Heart left ventricle (tissue), 16 donors: ENCODE results near the gene USP47. TPM values are rescaled to one million over a fixed set of nuclear protein-coding genes. Genes with fewer than 3 reads are reported as not detected.
A peak's percentile ranks its signal among the peaks of the same experiment; 100 is the strongest.

Experiments
- ATAC-seq, 4 donors: fragments of 200-7000 bp; cut with Tn5 transposase; one replicate each; pipeline ENCODE4 v1.9.1; 2020 to 2022; ENCODE audit warnings: moderate library complexity in 4 of 4, mild to moderate bottlenecking in 3 of 4, moderate number of reproducible peaks in 1 of 4
- DNase-seq, 5 donors: peaks; one replicate each; pipeline ENCODE4 v3.0.0-alpha.2; 2020
- H3K27ac ChIP-seq, 12 donors: fragments of 200-600 bp; sonication (generic) in 4 of 12; one replicate each; pipeline versions ENCODE4 v1.5.0 to v1.8.0; 2016 to 2022; ENCODE audit warnings: mild to moderate bottlenecking in 2 of 12
- H3K27me3 ChIP-seq, 9 donors: fragments of 200-600 bp; sonication (generic) in 2 of 9; one replicate each; pipeline versions ENCODE4 v1.5.1 to v1.8.0; 2016 to 2022; ENCODE audit warnings: mild to moderate bottlenecking in 3 of 9
- H3K36me3 ChIP-seq, 9 donors: fragments of 200-600 bp; sonication (generic) in 2 of 9; one replicate each; pipeline versions ENCODE4 v1.5.0 to v1.8.0; 2018 to 2022; ENCODE audit warnings: mild to moderate bottlenecking in 2 of 9
- H3K4me1 ChIP-seq, 12 donors: fragments of 200-600 bp; sonication (generic) in 4 of 12; one replicate each; pipeline versions ENCODE4 v1.5.0 to v1.8.0; 2016 to 2022; ENCODE audit warnings: mild to moderate bottlenecking in 3 of 12
- H3K4me3 ChIP-seq, 12 donors: fragments of 200-600 bp; sonication (generic) in 4 of 12; one replicate each; pipeline versions ENCODE4 v1.5.0 to v1.8.0; 2017 to 2022; ENCODE audit warnings: mild to moderate bottlenecking in 9 of 12, moderate library complexity in 4 of 12
- H3K9me3 ChIP-seq, 12 donors: fragments of 200-600 bp; sonication (generic) in 4 of 12; one replicate each; pipeline versions ENCODE4 v1.5.0 to v1.8.0; 2016 to 2022; ENCODE audit warnings: mild to moderate bottlenecking in 1 of 12
- CTCF ChIP-seq, 12 donors: fragments of 200-600 bp; sonication (generic) in 4 of 12; IDR thresholded peaks; one replicate each; pipeline versions ENCODE4 v1.5.0 to v1.8.0; 2018 to 2022; ENCODE audit warnings: antibody characterized with exemption in 12 of 12, mild to moderate bottlenecking in 5 of 12
- POLR2A ChIP-seq, 2 donors: fragments of 450-650 bp; IDR thresholded peaks; one replicate each; pipeline ENCODE4 v1.6.1; 2017; ENCODE audit warnings: antibody characterized with exemption in 2 of 2, mild to moderate bottlenecking in 2 of 2, moderate library complexity in 2 of 2
- WGBS, 4 donors: extraction: QIAGEN DNeasy Blood & Tissue Kit in 2 of 4; methylation state at CpG; one replicate each; pipeline versions ENCODE4 v1.1.5 to v1.1.7; 2013 to 2018; 5-methylcytosine and 5-hydroxymethylcytosine counted together
- intact Hi-C, 10 donors: fragments of 100-400 bp; cut with DNase I; formaldehyde crosslinking; loops; one replicate each; pipeline versions ENCODE4 v1.11.1 to v1.14.2; 2022
- polyA plus RNA-seq, 2 donors: library from polyadenylated mRNA; stranded (reverse); fragments of 200-250 nt; gene quantifications; one replicate each; pipeline ENCODE4 v1.2.3, GENCODE V29; 2013
- total RNA-seq, 9 donors: library from RNA; depleted of rRNA in 2 of 9; stranded (reverse); fragments of >200 nt in 2 of 9; fragmentation: NEBNext Ultra II Directional in 3 of 9; extraction: Animal tissue kit (Norgen Biotek cat#: 25700) in 3 of 9; gene quantifications; one replicate each; pipeline versions ENCODE4 v1.1.0 to v1.2.4, GENCODE V29; 2016 to 2023
- donor health status: ischemic (EF 13 %, LVEDD 7.1; RV severe dilation, severe dysfunction).
- donor health status: healthy with polysubstance abuse.
- donor health status: DM: no; HTN: yes; CAD: no.
- donor health status: DM: no; HTN: no; CAD: no.
- donor health status: ischemic (EF 25% LVEDD 6.9; RV normal size, moderate dysfunction).
- donor health status: ischemic (EF 25% LVEDD 5.7; RV mildly dilated, moderate dysfunction).
- donor health status: healthy.
- donor health status: DM: yes; HTN: yes; CAD: no.
- donor health status: ischemic (EF 35%, LVEDD 5.7; RV mildly dilated, moderate dysfunction).
- donor health status: nonischemic (EF 11% LVEDD 7.7; RV severe dilation, severe dysfunction).
- donor health status: DM: yes; HTN: yes; CAD: no.
- donor health status: PGD.
- donor health status: ischemic (EF 29% LVEDD 5.4; RV normal size, mild dysfunction).
- donor health status: nonischemic (EF 23%, LVEDD 6.1; RV moderate dilation, normal function).

Gene USP47
- total and polyA plus RNA-seq, 11 donors, result 26.2 to 89.6 (median 54.3) TPM

- H3K27me3 ChIP-seq, result no peaks in the 10 kb centered on the region
- peaks cover 0 to 5% (median 0%) of the 10 kb centered on the region in 12 donors for H3K9me3 ChIP-seq
- H3K4me3 ChIP-seq, result no peak overlapping the region
- intact Hi-C loops, result loop anchor here in 2 of 10 donors (5.0 kb wide), 2 partner anchors 35 to 140 kb away; partner anchors contain the start of gene USP47 (in 1 of the 2)
- no peaks in the 10 kb centered on the region for H3K36me3 ChIP-seq
- TF ChIP-seq CTCF (IDR thresholded peaks at IDR 0.05), result no peak
- TF ChIP-seq POLR2A (IDR thresholded peaks at IDR 0.05), result no peak
- H3K4me1 ChIP-seq, result peaks cover 24 to 96% (median 80%) of the 10 kb centered on the region in 12 donors
- peak overlapping the region in 10 of 12 donors; percentile 78 to 97 (median 90) for H3K27ac ChIP-seq
- no peak for DNase-seq
- ATAC-seq, result no peak
- WGBS, 4 donors, result 72 to 88% (median 80%) methylated on average over 6 of the region's 6 CpGs
Observed at GRCh38 chr11:11981840-11982239, 140.1 kb downstream of the USP47 start.

- DNase-seq (no peak), ATAC-seq (no peak)
- Histone ChIP-seq H3K9me3 (peaks cover 0 to 5% (median 0%) of the 10 kb centered on the region in 12 donors), H3K4me3 (no peak overlapping the region), H3K27me3 (no peaks in the 10 kb centered on the region), H3K36me3 (no peaks in the 10 kb centered on the region), H3K27ac (peak overlapping the region in 8 of 12 donors; percentile 31 to 90 (median 81)), H3K4me1 (peaks cover 21 to 96% (median 75%) of the 10 kb centered on the region in 12 donors)
- intact Hi-C loops, result loop anchor here in 2 of 10 donors (5.0 kb wide), 2 partner anchors 35 to 140 kb away; partner anchors contain the start of gene USP47 (in 1 of the 2)
- 92 to 97% (median 94%) methylated on average over 7 to 10 of the region's 10 CpGs for WGBS, 4 donors
- TF ChIP-seq CTCF (IDR thresholded peaks at IDR 0.05), result no peak
- TF ChIP-seq POLR2A (IDR thresholded peaks at IDR 0.05), result no peak
Observed at GRCh38 chr11:11982461-11982860, 140.7 kb downstream of the USP47 start.

GRCh38 chr11:11982975-11983374, 141.2 kb downstream of the USP47 start:
- H3K27ac ChIP-seq, result peak overlapping the region in 9 of 12 donors; percentile 60 to 90 (median 80)
- intact Hi-C loops, result loop anchor here in 2 of 10 donors (5.0 kb wide), 2 partner anchors 34 to 141 kb away; partner anchors contain the start of gene USP47 (in 1 of the 2)

More at GRCh38 chr11:11982975-11983374, 141.2 kb downstream of the USP47 start:
- TF ChIP-seq CTCF (IDR thresholded peaks at IDR 0.05) (no peak), POLR2A (IDR thresholded peaks at IDR 0.05) (no peak)
- H3K4me1 ChIP-seq, result peaks cover 20 to 96% (median 74%) of the 10 kb centered on the region in 12 donors
- no peaks in the 10 kb centered on the region for H3K27me3 ChIP-seq
- H3K4me3 ChIP-seq, result no peak overlapping the region
- peaks cover 0 to 5% (median 0%) of the 10 kb centered on the region in 12 donors for H3K9me3 ChIP-seq
- no peaks in the 10 kb centered on the region for H3K36me3 ChIP-seq
- 76 to 97% (median 92%) methylated on average over 2 of the region's 2 CpGs for WGBS, 4 donors
- DNase-seq, result no peak
- no peak for ATAC-seq
